SH-SY5Y (cell line): ENCODE measurements around the gene GPR152.

ENCODE experiments used
- GATA2 ChIP-seq: IDR thresholded peaks from 2 replicates; pipeline ENCODE4 v1.6.1; 2011; ENCODE audit warnings: mild to moderate bottlenecking, low read depth, low read length
- GATA3 ChIP-seq: IDR thresholded peaks from 2 replicates; pipeline ENCODE4 v1.6.1; 2011; ENCODE audit warnings: low read depth, mild to moderate bottlenecking, low read length, moderate library complexity

GPR152 gene

DNA sequence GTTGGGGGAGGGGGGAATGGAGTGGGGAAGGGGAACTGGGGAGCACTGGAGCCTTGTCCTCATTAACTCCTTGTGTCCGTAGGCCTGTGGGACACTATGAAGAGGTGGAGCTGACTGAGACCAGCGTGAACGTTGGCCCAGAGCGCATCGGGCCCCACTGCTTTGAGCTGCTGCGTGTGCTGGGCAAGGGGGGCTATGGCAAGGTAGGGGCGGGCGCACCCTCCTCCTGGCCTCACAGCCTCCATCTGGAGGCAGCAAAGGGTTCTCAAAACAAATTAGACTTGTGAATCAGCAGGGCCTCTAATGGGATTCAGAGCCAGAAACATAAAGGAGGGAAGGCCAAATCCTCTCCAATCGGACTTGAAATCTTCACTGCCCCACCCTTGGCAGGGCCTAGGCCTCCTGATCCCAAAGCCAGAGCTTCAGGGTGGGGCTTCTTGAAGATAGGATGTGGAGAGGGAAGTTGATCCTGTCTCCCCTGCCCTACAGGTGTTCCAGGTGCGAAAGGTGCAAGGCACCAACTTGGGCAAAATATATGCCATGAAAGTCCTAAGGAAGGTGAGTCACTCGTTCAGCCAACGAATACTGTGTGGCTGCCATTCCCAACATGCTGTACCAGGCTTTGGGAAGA lies 23.4 kb downstream of the GPR152 start:
- TF ChIP-seq GATA3 = no peak
- TF ChIP-seq GATA2 = no peak

- TF ChIP-seq GATA2 = no peak; the same call in 1 of the 2 replicates
- TF ChIP-seq GATA3 = no peak
These were observed 24.2 kb downstream of the GPR152 start, which contains the start of gene RPS6KB2 for GRCh38 chr11:67428052-67429001. Gene RPS6KB2 (plus strand): TSS chr11:67428494. CDS start chr11:67428546, 52 bp downstream.

GRCh38 chr11:67423891-67424613 lies 28.5 kb downstream of the GPR152 start:
- TF ChIP-seq GATA2 = no peak
- TF ChIP-seq GATA3 = no peak

DNA sequence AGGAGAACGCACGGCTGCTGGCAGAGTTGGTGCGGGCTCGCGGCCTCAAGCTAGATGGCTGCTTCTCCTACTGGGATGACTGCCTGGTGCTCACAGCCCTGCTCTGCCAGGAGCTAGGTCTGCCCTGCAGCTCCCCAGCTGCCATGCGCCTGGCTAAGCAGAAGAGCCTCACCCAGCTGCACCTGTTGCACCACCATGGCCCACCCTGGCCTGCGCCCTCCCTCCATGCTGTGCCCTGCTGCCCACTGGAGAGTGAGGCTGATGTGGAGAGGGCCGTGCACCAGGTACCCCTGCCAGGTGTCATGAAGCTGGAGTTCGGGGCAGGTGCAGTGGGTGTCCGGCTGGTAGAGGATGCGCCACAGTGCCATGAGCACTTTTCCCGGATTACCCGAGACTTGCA lies 29.1 kb downstream of the GPR152 start:
- no peak for TF ChIP-seq GATA3
- TF ChIP-seq GATA2 = no peak

DNA sequence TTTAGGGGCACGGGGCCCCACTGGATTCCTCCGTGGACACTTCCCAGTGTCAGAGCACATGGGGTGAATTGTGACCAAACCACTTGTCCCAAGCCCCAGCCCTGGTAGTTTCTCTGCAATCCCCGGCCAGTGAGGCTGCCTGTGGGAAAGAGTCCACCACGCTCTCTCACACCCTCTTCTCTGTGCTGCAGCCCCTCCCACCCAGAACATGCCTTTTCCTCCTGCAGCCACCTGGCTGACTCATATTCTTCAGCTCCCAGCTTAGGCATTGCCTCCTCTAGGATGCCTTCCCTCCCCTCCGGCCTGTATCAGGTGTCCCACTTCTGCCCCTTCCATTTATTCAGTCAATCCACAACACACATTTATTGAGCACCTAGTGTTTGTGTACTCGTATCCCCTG lies 29.6 kb downstream of the GPR152 start:
- no peak for TF ChIP-seq GATA3
- no peak for TF ChIP-seq GATA2

GRCh38 chr11:67421430-67422031 lies 31.0 kb downstream of the GPR152 start:
- no peak for TF ChIP-seq GATA2
- no peak for TF ChIP-seq GATA3

GRCh38 chr11:67420646-67421429 lies 31.7 kb downstream of the GPR152 start:
- no peak for TF ChIP-seq GATA2
- TF ChIP-seq GATA3 = no peak

- TF ChIP-seq GATA3 = no peak
- TF ChIP-seq GATA2 = no peak
These were observed 32.3 kb downstream of the GPR152 start for GRCh38 chr11:67420147-67420645.

DNA sequence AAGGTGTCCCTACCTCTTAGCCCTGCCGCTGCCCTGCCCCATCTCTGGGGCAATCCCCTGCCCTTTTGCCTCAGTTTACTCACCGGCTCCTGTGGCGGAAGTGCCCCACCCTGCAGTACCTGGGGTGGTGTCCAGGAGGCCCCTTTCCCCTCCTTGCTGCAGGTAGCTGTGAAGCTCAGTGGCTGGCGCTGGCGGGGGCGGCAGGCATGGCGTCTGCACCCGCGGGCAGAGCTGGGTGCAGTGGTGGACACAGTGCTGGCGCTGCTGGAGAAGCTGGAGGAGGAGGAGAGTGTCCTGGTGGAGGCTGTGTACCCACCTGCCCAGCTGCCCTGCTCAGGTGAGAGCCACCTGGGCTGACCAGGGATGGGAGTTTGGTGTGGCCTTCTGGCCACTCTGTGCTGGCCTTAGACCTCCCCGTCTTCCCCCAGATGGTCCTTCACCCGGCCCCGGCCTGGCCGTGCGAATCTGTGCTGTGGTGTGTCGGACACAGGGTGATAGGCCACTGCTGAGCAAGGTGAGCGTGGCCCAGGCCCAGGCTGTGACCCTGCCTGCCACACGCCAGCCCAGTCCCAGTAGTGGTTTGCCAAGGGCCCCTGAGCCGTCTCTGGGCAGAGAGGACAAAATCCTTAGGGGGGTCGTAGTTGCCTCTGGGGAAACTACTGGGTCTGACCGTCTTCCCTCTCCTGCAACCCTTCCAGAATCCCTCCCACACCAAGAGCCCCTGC lies 33.0 kb downstream of the GPR152 start:
- no peak for TF ChIP-seq GATA3
- no peak for TF ChIP-seq GATA2

DNA sequence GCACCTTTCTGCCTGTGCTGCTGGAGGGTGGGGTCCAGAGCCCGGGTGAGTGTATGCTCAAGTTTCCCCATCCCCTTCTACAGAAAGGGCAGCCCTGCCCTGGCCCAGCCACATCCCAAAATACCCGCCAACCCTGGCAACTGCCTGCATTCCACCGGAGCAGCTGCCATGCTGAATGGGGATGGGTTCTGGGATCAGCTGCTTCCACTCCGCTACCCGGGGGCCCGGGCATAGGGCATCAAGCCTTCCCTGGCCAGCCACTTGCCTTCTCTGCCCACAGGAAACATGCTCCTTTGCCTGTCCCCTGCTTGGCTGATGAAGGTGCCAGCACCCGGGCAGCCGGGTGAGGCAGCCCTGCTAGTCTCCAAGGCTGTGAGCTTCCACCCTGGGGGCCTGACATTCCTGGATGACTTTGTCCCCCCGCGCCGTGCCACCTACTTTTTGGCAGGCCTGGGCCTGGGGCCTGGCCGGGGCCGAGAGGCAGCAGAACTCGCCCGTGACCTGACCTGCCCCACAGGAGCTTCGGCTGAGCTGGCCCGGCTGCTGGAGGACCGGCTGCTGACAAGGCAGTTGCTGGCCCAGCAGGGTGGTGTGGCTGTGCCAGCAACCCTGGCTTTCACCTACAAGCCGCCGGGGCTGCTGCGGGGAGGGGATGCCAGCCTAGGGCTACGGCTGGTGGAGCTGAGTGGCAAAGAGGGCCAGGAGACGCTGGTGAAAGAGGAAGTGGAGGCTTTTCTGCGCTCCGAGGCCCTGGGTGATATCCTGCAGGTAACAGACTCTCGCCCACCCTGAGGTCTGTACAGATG lies 33.9 kb downstream of the GPR152 start:
- TF ChIP-seq GATA3 (no peak), GATA2 (no peak)

- no peak for TF ChIP-seq GATA3
- no peak for TF ChIP-seq GATA2
These were observed 35.1 kb downstream of the GPR152 start for GRCh38 chr11:67417425-67417824.
